Peyer's patch (tissue), 4 donors: ENCODE measurements around the gene NACC2. TPM values are rescaled to one million over a fixed set of nuclear protein-coding genes. Genes with fewer than 3 reads are reported as not detected.

ENCODE experiments used
- DNase-seq, 3 donors: peaks; one replicate each; pipeline ENCODE4 v3.0.0-alpha.2; 2017 to 2019
- H3K27ac ChIP-seq, 4 donors: fragments of 200-600 bp; sonication (generic); one replicate each; pipeline ENCODE4 v1.5.1; 2016 to 2019
- H3K27me3 ChIP-seq, 2 donors: fragments of 200-600 bp; sonication (generic); one replicate each; pipeline ENCODE4 v1.5.1; 2019
- H3K36me3 ChIP-seq, 3 donors: fragments of 200-600 bp; sonication (generic); one replicate each; pipeline ENCODE4 v1.5.1; 2016 to 2019
- H3K4me1 ChIP-seq, 4 donors: fragments of 200-600 bp; sonication (generic); one replicate each; pipeline ENCODE4 v1.5.1; 2016 to 2019
- H3K4me3 ChIP-seq, 4 donors: fragments of 200-600 bp; sonication (generic); 1 replicate in 3 of 4; 2 replicates in 1 of 4; pipeline ENCODE4 v1.5.1; 2016 to 2019; ENCODE audit warnings: mild to moderate bottlenecking in 1 of 4
- H3K9me3 ChIP-seq, 4 donors: fragments of 200-600 bp; sonication (generic); one replicate each; pipeline ENCODE4 v1.5.1; 2016 to 2019; ENCODE audit warnings: mild to moderate bottlenecking in 1 of 4
- POLR2A ChIP-seq, 2 donors: fragments of 450-650 bp; IDR thresholded peaks; one replicate each; pipeline ENCODE4 v1.5.1; 2017; ENCODE audit warnings: antibody characterized with exemption in 2 of 2, mild to moderate bottlenecking in 2 of 2, moderate library complexity in 2 of 2
- total RNA-seq, 4 donors: library from RNA; depleted of rRNA; stranded (reverse); fragments of >200 nt; gene quantifications; one replicate each; pipeline ENCODE4 v1.1.0, GENCODE V29; 2016
- TF ChIP-seq, protein P1 (sequence below), 6 experiments: fragments of 450-650 bp in 4 of 6; fragments of 200-600 bp in 2 of 6; sonication (generic) in 1 of 6; IDR thresholded peaks; one replicate each; pipeline ENCODE4 v1.5.1; 2017 to 2019; ENCODE audit warnings: antibody characterized with exemption in 6 of 6, mild to moderate bottlenecking in 3 of 6, moderate library complexity in 1 of 6

NACC2 gene
- total RNA-seq, 4 donors from 2014 or later = 8.3 to 24.3 (median 23.1) TPM

DNA sequence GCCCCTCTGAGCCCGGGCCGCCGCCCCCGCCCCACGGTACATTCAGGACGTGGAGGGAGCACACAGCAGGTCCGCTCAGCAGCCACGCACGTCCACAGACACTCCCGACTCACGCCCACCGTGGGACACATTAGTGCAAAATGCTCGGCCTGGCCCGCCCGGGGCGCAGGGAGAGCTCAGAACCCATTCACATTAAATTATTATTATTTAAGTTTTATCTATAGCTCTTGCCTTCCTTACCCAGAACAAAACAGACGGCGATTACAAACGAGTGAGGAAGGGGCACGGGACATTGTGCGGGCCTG lies 86.4 kb downstream of the NACC2 start:
- no peak overlapping the region for H3K4me3 ChIP-seq
- H3K9me3 ChIP-seq = no peaks in the 10 kb centered on the region
- H3K36me3 ChIP-seq = peaks cover 0 to 36% (median 0%) of the 10 kb centered on the region in 3 donors
- H3K27ac ChIP-seq = peak overlapping the region in 1 of 4 donors; percentile 42
- TF ChIP-seq POLR2A (IDR thresholded peaks at IDR 0.05) = no peak
- TF ChIP-seq, protein P1, sequence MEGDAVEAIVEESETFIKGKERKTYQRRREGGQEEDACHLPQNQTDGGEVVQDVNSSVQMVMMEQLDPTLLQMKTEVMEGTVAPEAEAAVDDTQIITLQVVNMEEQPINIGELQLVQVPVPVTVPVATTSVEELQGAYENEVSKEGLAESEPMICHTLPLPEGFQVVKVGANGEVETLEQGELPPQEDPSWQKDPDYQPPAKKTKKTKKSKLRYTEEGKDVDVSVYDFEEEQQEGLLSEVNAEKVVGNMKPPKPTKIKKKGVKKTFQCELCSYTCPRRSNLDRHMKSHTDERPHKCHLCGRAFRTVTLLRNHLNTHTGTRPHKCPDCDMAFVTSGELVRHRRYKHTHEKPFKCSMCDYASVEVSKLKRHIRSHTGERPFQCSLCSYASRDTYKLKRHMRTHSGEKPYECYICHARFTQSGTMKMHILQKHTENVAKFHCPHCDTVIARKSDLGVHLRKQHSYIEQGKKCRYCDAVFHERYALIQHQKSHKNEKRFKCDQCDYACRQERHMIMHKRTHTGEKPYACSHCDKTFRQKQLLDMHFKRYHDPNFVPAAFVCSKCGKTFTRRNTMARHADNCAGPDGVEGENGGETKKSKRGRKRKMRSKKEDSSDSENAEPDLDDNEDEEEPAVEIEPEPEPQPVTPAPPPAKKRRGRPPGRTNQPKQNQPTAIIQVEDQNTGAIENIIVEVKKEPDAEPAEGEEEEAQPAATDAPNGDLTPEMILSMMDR (IDR thresholded peaks at IDR 0.05) = no peak
- H3K4me1 ChIP-seq = peaks cover 0 to 19% (median 0%) of the 10 kb centered on the region in 4 donors
- no peak for DNase-seq
- H3K27me3 ChIP-seq = no peaks in the 10 kb centered on the region

- TF ChIP-seq POLR2A (IDR thresholded peaks at IDR 0.05) = no peak
- TF ChIP-seq, protein P1 (IDR thresholded peaks at IDR 0.05) = no peak
- H3K36me3 ChIP-seq = peaks cover 0 to 31% (median 0%) of the 10 kb centered on the region in 3 donors
- peaks cover 0 to 22% (median 0%) of the 10 kb centered on the region in 4 donors for H3K4me1 ChIP-seq
- peak overlapping the region in 3 of 4 donors; percentile 38 to 65 (median 42) for H3K27ac ChIP-seq
- no peak overlapping the region for H3K4me3 ChIP-seq
- DNase-seq = no peak
- no peaks in the 10 kb centered on the region for H3K9me3 ChIP-seq
- H3K27me3 ChIP-seq = no peaks in the 10 kb centered on the region
Observed at GRCh38 chr9:136007934-136008692, 87.0 kb downstream of the NACC2 start.

DNA sequence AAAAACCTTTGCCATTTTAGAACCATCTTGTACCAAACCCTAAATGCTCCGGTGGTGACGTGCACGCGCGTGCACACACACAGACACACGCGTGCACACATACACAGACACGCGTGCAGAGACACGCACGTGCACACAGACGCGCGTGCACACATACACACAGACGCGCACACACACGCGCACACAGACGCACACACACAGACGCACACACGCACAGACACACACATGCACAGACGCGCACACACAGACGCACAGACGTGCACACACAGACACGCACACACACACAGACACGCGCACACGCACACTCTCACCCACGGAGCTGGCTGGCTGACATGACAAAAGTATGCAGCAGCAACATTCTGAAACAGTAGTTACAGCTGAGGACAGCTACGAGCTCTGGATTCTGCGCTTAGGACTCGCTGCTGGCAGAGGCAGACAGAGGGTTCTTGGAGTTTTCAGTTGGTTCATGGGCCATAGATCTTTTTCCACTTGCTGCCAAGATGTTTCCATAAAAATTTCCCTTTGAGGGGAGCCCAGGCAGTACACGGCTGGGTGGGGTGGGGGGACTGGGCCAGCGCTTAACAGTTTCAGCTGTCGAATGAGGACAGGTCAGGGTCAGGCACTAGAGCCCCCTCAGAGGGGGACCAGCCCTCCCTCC lies 87.7 kb downstream of the NACC2 start:
- H3K4me1 ChIP-seq = peaks cover 0 to 22% (median 0%) of the 10 kb centered on the region in 4 donors
- DNase-seq = no peak

DNA sequence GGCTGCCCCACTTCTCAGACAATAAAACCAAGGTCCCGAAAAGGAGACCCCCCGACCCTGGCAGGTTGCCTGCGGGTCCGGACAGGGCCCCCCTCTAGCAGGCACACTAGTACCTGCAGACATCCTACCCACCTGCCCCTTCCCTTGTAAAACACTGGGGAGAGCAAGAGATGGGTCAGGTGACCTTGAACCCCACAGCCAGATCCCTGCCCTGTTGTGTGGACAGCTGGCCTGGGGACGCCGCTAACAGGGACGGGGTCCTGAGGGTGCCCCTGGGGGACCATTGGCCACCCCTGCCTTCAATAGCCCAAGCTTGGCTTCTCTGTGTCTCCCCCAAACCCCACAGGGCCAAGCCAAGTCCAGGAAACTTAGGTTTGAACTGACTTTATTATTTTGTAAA lies 88.9 kb downstream of the NACC2 start:
- no peaks in the 10 kb centered on the region for H3K27me3 ChIP-seq
- no peak for DNase-seq
- H3K9me3 ChIP-seq = no peaks in the 10 kb centered on the region
- peaks cover 0 to 17% (median 0%) of the 10 kb centered on the region in 4 donors for H3K4me1 ChIP-seq
- H3K4me3 ChIP-seq = no peak overlapping the region
- no peak overlapping the region for H3K27ac ChIP-seq
- TF ChIP-seq, protein P1 (IDR thresholded peaks at IDR 0.05) = no peak
- no peak for TF ChIP-seq POLR2A (IDR thresholded peaks at IDR 0.05)
- H3K36me3 ChIP-seq = peaks cover 0 to 14% (median 0%) of the 10 kb centered on the region in 3 donors

More for the DNA sequence above, 87.7 kb downstream of the NACC2 start:
- no peaks in the 10 kb centered on the region for H3K9me3 ChIP-seq
- no peaks in the 10 kb centered on the region for H3K27me3 ChIP-seq
- no peak for TF ChIP-seq POLR2A (IDR thresholded peaks at IDR 0.05)
- TF ChIP-seq, protein P1 (IDR thresholded peaks at IDR 0.05) = no peak
- peaks cover 0 to 24% (median 0%) of the 10 kb centered on the region in 3 donors for H3K36me3 ChIP-seq
- H3K27ac ChIP-seq = peak overlapping the region in 3 of 4 donors; percentile 38 to 65 (median 42)
- no peak overlapping the region for H3K4me3 ChIP-seq

GRCh38 chr9:136004712-136005111 lies 90.4 kb downstream of the NACC2 start:
- H3K4me1 ChIP-seq = peaks cover 0 to 17% (median 0%) of the 10 kb centered on the region in 4 donors
- no peaks in the 10 kb centered on the region for H3K9me3 ChIP-seq
- H3K4me3 ChIP-seq = no peak overlapping the region
- H3K36me3 ChIP-seq = peaks cover 0 to 5% (median 0%) of the 10 kb centered on the region in 3 donors
- H3K27me3 ChIP-seq = no peaks in the 10 kb centered on the region
- TF ChIP-seq, protein P1 (IDR thresholded peaks at IDR 0.05) = no peak
- TF ChIP-seq POLR2A (IDR thresholded peaks at IDR 0.05) = no peak
- no peak overlapping the region for H3K27ac ChIP-seq
- DNase-seq = no peak
